BLaER1 (cell line): ENCODE results near the gene PPP1CC.
"Not testable (repeated sequence)": the region's sequence is repeated elsewhere in the genome, so short reads cannot be mapped to it uniquely, and the experiment has no call there.

Source experiments
- H3K27ac ChIP-seq: shearing (Covaris generic); formaldehyde crosslinking; 2 replicates; pipeline ENCODE4 v1.8.1; 2022
- H3K27me3 ChIP-seq: shearing (Covaris generic); formaldehyde crosslinking; 2 replicates; pipeline ENCODE4 v1.8.1; 2022
- H3K36me3 ChIP-seq: shearing (Covaris generic); formaldehyde crosslinking; 2 replicates; pipeline ENCODE4 v1.8.1; 2022
- H3K4me1 ChIP-seq: shearing (Covaris generic); formaldehyde crosslinking; 2 replicates; pipeline ENCODE4 v1.8.1; 2022
- H3K4me2 ChIP-seq: shearing (Covaris generic); formaldehyde crosslinking; 2 replicates; pipeline ENCODE4 v1.8.1; 2022
- H3K4me3 ChIP-seq: shearing (Covaris generic); formaldehyde crosslinking; 2 replicates; pipeline ENCODE4 v1.8.1; 2022
- H3K9ac ChIP-seq: shearing (Covaris generic); formaldehyde crosslinking; 2 replicates; pipeline ENCODE4 v1.8.1; 2022
- H3K9me3 ChIP-seq: shearing (Covaris generic); formaldehyde crosslinking; 2 replicates; pipeline ENCODE4 v1.8.1; 2022
- H4K20me1 ChIP-seq: shearing (Covaris generic); formaldehyde crosslinking; 2 replicates; pipeline ENCODE4 v1.8.1; 2022
- Cebpa-rat ChIP-seq: shearing (Covaris generic); IDR thresholded peaks from 2 replicates; pipeline ENCODE4 v1.8.1; 2022

Gene PPP1CC

DNA sequence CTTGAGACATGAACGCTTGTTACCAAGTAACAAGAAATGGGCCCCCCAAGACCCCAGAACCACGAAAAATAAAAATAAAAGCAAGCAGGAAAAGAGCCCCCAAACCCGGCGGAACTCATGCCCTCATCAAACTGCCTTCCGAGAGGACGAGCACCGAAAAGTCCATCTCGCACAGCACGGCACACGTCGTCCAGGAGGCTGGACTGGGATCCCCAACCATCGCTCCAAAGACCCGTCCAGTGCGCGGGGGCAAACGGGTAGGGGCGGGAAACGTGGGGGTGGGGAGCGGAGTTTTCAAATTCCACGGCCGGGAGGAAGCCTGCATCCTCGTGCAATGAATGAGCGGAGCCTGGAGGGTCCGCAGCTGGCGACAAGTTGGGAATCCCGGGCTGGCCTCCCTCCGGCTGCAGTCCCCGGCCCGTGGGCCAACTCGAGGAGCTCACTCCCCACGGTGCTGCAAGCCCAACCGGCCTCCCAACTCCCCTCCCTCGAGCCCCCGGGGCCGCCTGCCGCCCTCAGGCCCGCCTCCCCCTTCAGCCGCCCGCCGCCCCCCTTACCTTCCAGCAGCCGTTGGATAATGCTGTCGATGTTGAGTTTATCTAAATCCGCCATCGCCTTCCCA, 484 bp downstream of the PPP1CC start:
- peaks cover 19% of the 10 kb centered on the region for H3K36me3 ChIP-seq
- H3K9ac ChIP-seq: peak overlapping the region; percentile 90
- H4K20me1 ChIP-seq: peaks cover 49% of the 10 kb centered on the region
- H3K27me3 ChIP-seq: no peaks in the 10 kb centered on the region
- peak overlapping the region; percentile 83 for H3K4me3 ChIP-seq
- no peaks in the 10 kb centered on the region for H3K9me3 ChIP-seq
- peak overlapping the region; percentile 87 for H3K4me2 ChIP-seq
- H3K4me1 ChIP-seq: peaks cover 60% of the 10 kb centered on the region
- no peak for TF ChIP-seq Cebpa-rat
- peak overlapping the region; percentile 86 for H3K27ac ChIP-seq

DNA sequence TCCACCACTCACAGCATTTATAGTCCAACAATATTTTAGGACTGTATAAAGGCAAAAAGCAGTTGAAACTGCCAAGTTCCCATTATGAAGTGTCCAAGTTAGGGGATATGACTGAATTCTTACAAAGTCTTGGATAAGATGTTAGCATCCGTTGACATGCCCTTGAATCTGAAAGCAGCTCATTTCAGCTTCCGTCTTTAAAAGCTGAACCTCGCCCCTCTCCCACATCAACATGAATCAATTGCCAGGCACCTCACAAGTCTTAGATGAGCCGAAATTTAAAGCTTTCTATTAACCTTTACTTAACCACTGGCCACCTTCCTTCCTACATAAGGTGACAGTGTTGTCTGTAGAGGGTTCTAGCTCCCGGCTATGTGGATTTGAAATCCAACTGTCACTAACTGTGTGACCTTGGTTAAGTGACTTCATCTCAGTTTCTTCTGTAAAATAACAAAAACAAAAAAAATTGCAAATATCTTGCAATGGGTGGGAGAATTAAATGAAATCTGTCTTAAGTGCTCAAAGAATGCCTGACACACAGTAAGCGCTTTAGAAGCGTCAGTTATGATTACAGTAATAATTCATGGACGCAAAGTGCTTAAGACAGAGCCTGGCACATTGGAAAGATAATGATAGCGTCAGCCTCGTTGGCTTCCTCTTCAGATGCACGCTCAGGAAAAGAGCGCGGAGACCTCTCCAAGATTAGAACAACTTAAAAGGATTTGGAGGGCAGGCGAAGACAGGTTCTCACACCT, 1.2 kb downstream of the PPP1CC start:
- Histone ChIP-seq H4K20me1 (peaks cover 56% of the 10 kb centered on the region), H3K27ac (peak overlapping the region; percentile 86), H3K4me3 (peak overlapping the region; percentile 83), H3K9ac (peak overlapping the region; percentile 90), H3K27me3 (no peaks in the 10 kb centered on the region), H3K9me3 (no peaks in the 10 kb centered on the region), H3K4me2 (peak overlapping the region; percentile 87), H3K36me3 (peaks cover 22% of the 10 kb centered on the region), H3K4me1 (peaks cover 60% of the 10 kb centered on the region)
- no peak for TF ChIP-seq Cebpa-rat

DNA sequence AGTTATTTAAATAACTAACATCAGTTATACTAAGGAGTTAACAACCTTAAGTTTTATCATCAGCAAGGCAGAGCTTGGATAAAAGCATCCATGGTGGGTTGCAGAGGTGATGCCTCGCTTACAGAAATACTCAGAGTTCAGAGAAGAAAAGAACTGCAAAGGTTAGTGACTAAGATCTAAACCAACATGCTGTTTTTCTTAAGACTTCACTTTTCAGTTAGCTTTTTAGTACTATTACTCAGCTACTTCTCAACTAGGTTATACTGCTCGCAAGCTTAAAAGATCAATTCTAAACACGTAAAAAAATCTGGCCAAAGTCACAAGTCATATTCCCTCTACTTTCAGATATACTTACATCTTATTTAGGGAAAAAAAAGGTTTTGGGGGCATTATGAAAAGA, 2.8 kb downstream of the PPP1CC start:
- Histone ChIP-seq H4K20me1 (peaks cover 72% of the 10 kb centered on the region), H3K9me3 (no peaks in the 10 kb centered on the region), H3K27ac (no peak overlapping the region), H3K36me3 (peaks cover 38% of the 10 kb centered on the region), H3K9ac (peak overlapping the region; percentile 40; the same call in 1 of the 2 replicates), H3K27me3 (no peaks in the 10 kb centered on the region), H3K4me1 (peaks cover 59% of the 10 kb centered on the region), H3K4me2 (peak overlapping the region; percentile 87), H3K4me3 (peak overlapping the region; percentile 83)
- TF ChIP-seq Cebpa-rat: no peak

DNA sequence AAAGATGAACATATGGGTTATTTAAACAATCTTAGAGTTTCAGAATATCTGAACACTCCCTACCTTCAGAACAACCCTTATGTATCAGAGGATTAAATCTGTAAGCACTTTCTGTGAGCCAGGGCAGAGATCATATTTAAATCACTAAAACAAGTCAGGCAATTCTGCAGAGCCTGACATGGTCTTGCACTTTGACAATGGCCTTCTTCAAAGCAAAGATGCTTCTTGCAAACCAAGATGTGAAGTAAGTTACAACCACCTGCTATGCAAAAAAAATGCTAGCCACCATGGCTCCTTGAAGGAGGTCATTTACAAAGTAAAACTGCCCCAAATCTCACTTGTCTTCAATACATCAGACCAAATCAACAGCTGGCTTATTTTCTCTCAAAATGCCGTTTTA, 3.2 kb downstream of the PPP1CC start:
- no peaks in the 10 kb centered on the region for H3K9me3 ChIP-seq
- no peak for TF ChIP-seq Cebpa-rat
- H3K27ac ChIP-seq: no peak overlapping the region
- H3K4me1 ChIP-seq: peaks cover 61% of the 10 kb centered on the region
- H4K20me1 ChIP-seq: peaks cover 76% of the 10 kb centered on the region
- H3K36me3 ChIP-seq: peaks cover 42% of the 10 kb centered on the region
- H3K4me2 ChIP-seq: peak overlapping the region; percentile 87
- peak overlapping the region; percentile 40; the same call in 1 of the 2 replicates for H3K9ac ChIP-seq
- H3K27me3 ChIP-seq: no peaks in the 10 kb centered on the region
- 0 out of 2 replicates have a peak overlapping the region, but pooled peaks have one; percentile 9 for H3K4me3 ChIP-seq

DNA sequence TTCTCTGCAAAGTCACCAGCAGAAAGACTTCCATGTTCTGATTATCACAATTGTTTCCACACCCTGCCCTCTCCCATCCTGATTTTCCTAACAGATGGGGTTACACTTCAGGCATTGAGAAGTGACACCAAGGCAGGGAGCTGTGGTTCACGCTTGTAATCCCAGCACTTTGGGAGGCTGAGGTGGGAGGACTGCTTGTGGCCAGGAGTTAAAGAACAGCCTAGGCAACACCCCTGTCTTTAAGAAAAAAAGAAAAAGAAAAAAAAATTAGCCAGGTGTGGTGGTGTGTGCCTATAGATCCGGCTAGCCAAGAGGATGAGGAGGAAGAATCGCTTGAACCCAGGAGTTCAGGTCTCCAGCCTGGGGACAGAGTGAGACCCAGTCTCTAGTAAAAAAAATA, 5.2 kb downstream of the PPP1CC start:
- H4K20me1 ChIP-seq: peaks cover 96% of the 10 kb centered on the region
- H3K36me3 ChIP-seq: peaks cover 56% of the 10 kb centered on the region
- 0 out of 2 replicates have a peak overlapping the region, but pooled peaks have one; percentile 25 for H3K9ac ChIP-seq
- H3K9me3 ChIP-seq: no peaks in the 10 kb centered on the region
- H3K4me1 ChIP-seq: peaks cover 70% of the 10 kb centered on the region
- H3K4me2 ChIP-seq: peak overlapping the region; percentile 24; the same call in 1 of the 2 replicates
- no peak overlapping the region for H3K4me3 ChIP-seq
- TF ChIP-seq Cebpa-rat: no peak
- no peak overlapping the region for H3K27ac ChIP-seq
- no peaks in the 10 kb centered on the region for H3K27me3 ChIP-seq

DNA sequence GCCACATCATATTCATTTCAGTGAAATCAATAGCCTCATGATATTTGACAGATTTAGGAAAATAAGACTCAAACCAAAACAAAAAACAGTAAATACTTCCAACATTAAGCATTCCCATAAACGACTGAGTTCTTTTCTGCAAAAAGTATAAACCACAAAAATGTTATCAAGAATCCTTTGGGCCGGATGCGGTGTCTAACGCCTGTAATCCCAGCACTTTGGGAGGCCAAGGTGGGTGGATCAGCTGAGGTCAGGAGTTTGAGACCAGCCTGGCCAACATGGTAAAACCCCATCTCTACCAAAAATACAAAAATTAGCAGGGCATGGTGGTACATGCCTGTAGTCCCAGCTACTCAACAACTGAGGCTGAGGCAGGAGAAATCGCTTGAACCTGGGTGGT, 5.7 kb downstream of the PPP1CC start:
- not testable (repeated sequence) for H3K4me3 ChIP-seq, H3K9me3 ChIP-seq, H3K27ac ChIP-seq, H3K4me2 ChIP-seq, H3K27me3 ChIP-seq
- Histone ChIP-seq H3K36me3 (peaks cover 61% of the 10 kb centered on the region), H3K9ac (0 out of 2 replicates have a peak overlapping the region, but pooled peaks have one; percentile 25), H4K20me1 (peaks cover 100% of the 10 kb centered on the region), H3K4me1 (peaks cover 75% of the 10 kb centered on the region)

DNA sequence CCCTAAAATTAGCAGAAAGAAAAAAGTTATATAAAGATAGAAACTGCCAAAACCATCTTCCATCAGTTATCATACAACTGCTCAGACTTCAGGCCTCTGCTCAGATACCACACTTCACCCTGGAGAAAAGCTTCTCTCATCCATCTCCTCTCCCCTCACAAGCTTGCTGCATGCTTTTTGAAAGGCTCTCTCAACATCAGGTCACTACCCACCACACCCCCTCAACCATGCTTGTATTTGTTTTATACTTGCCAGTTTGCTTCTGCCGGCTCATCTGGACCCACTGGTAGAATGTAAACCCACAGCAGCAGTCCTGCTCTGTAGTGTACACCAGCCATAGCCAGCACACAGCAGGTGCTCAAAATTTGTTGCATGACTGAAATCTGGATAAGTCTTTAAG, 8.8 kb downstream of the PPP1CC start:
- Histone ChIP-seq H3K27ac (no peak overlapping the region), H3K27me3 (no peaks in the 10 kb centered on the region), H3K4me2 (peak overlapping the region; percentile 76), H3K9me3 (no peaks in the 10 kb centered on the region), H3K4me1 (peaks cover 64% of the 10 kb centered on the region), H3K36me3 (peaks cover 89% of the 10 kb centered on the region), H3K4me3 (no peak overlapping the region), H3K9ac (peak overlapping the region; percentile 61; the same call in 1 of the 2 replicates), H4K20me1 (peaks cover 100% of the 10 kb centered on the region)
- no peak for TF ChIP-seq Cebpa-rat

DNA sequence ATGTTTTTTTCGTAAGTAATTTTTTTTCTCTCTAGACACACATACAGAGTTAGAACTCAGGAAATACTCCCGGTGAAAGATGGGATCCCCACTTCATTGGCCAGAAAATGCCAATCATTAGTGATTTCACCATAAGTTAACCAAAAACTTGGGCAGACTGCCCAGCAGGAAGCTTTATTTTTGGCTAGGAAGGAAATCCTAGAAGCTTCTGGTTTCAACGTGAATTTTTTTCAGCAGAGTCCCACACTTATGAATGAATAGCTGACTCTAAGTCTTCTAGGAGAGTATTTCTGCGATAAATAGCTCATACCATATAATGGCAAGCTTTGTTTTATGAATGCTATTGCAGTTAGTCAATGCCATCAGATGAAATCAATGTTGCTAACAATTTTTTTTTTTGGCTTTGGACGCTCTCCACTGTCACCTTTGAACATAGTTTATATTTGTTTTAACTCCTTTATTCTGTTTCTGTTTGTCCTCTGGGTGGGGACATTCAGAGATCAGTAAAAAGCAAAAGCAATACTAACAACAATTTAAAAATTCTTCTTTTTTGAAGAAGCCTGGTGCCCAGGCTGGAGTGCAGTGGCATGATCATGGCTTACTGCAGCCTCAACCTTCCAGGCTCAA, 9.5 kb downstream of the PPP1CC start:
- Histone ChIP-seq H3K4me3 (no peak overlapping the region), H3K9ac (peak overlapping the region; percentile 61; the same call in 1 of the 2 replicates)

DNA sequence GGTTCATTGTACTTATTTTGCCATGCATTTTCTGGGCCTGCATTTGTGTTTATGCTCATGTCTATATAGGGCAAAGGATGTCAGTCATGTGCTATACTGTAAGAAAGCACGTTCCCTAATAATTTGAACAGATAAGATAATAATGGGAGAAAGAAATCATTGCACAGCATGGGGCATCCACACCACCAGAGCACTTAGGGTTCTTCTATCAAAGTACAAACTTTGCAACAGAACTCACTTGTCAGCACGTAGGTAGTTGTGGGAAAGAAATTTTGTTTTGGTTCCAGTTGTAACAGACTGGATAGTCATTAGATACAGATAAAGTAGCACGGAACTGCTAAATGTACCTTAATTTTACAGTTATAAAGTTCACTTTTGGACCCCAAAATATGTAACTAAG, 10.1 kb downstream of the PPP1CC start:
- H4K20me1 ChIP-seq: peaks cover 100% of the 10 kb centered on the region
- no peaks in the 10 kb centered on the region for H3K27me3 ChIP-seq
- TF ChIP-seq Cebpa-rat: no peak
- H3K4me2 ChIP-seq: no peak overlapping the region; the same call in 1 of the 2 replicates
- peaks cover 51% of the 10 kb centered on the region for H3K4me1 ChIP-seq
- H3K36me3 ChIP-seq: peaks cover 90% of the 10 kb centered on the region
- H3K9ac ChIP-seq: no peak overlapping the region
- no peak overlapping the region for H3K27ac ChIP-seq
- H3K4me3 ChIP-seq: no peak overlapping the region
- no peaks in the 10 kb centered on the region for H3K9me3 ChIP-seq

More for the DNA sequence above, 9.5 kb downstream of the PPP1CC start:
- Histone ChIP-seq H3K4me2 (peak overlapping the region; percentile 76), H3K9me3 (no peaks in the 10 kb centered on the region), H3K27me3 (no peaks in the 10 kb centered on the region), H3K4me1 (peaks cover 57% of the 10 kb centered on the region), H3K36me3 (peaks cover 89% of the 10 kb centered on the region), H3K27ac (no peak overlapping the region), H4K20me1 (peaks cover 100% of the 10 kb centered on the region)
- TF ChIP-seq Cebpa-rat: no peak

DNA sequence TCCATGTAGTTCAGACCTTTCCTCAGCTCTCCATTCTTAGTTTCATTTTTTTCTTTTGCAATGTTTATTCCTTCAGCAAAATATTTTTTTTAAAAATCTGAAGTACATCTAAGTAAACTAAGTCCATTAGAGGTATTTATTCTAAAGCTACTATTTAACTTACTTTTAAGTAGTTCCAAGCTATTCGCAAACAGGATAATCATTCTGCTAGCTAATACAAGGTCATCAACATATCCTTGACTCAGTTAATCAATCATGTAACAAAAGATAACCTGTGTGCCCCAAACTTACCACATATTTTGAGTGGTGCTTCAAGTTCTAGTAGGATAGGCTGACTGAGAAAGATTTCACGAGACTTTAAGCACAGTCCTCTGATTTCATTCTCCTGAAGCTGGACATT, 11.2 kb downstream of the PPP1CC start:
- Histone ChIP-seq H4K20me1 (peaks cover 100% of the 10 kb centered on the region), H3K9me3 (no peaks in the 10 kb centered on the region), H3K27ac (no peak overlapping the region), H3K4me3 (no peak overlapping the region), H3K4me2 (no peak overlapping the region), H3K4me1 (peaks cover 49% of the 10 kb centered on the region), H3K27me3 (no peaks in the 10 kb centered on the region), H3K36me3 (peaks cover 93% of the 10 kb centered on the region), H3K9ac (no peak overlapping the region)
- no peak for TF ChIP-seq Cebpa-rat
